H9 (cell line): ENCODE measurements around the gene TMEM14C. TPM values are rescaled to one million over a fixed set of nuclear protein-coding genes. Genes with fewer than 3 reads are reported as not detected.

Source experiments
- DNase-seq: peaks from one replicate; pipeline ENCODE4 v3.0.0-alpha.2; 2017
- H2AFZ ChIP-seq: one replicate; pipeline ENCODE4 v1.6.1; 2013; ENCODE audit warnings: mild to moderate bottlenecking, low read length, control low read depth, moderate library complexity
- H2AK5ac ChIP-seq: 2 replicates; pipeline ENCODE4 v1.6.1; 2013; ENCODE audit warnings: low read length, control low read depth, mixed read lengths; ENCODE audit not compliant: insufficient read length
- H2BK120ac ChIP-seq: one replicate; pipeline ENCODE4 v1.6.1; 2013; ENCODE audit warnings: low read depth, mild to moderate bottlenecking, low read length, control low read depth, inconsistent platforms; ENCODE audit not compliant: poor library complexity, severe bottlenecking
- H2BK12ac ChIP-seq: 2 replicates; pipeline ENCODE4 v1.6.1; 2013; ENCODE audit warnings: low read length, control low read depth, mixed read lengths, low read depth; ENCODE audit not compliant: insufficient read length
- H2BK15ac ChIP-seq: 2 replicates; pipeline ENCODE4 v1.6.1; 2013; ENCODE audit warnings: low read depth, low read length, control low read depth
- H2BK20ac ChIP-seq: one replicate; pipeline ENCODE4 v1.6.1; 2013; ENCODE audit warnings: low read depth, mild to moderate bottlenecking, low read length, control low read depth, inconsistent platforms; ENCODE audit not compliant: poor library complexity, severe bottlenecking
- H2BK5ac ChIP-seq: 2 replicates; pipeline ENCODE4 v1.6.1; 2013; ENCODE audit warnings: low read length, control low read depth, mixed read lengths; ENCODE audit not compliant: insufficient read length
- H3K14ac ChIP-seq: 2 replicates; pipeline ENCODE4 v1.6.1; 2013; ENCODE audit warnings: low read length, control low read depth; ENCODE audit not compliant: insufficient read depth
- H3K18ac ChIP-seq: 2 replicates; pipeline ENCODE4 v1.6.1; 2013; ENCODE audit warnings: low read depth, mild to moderate bottlenecking, mixed read lengths, low read length, control low read depth; ENCODE audit not compliant: insufficient read length
- H3K23ac ChIP-seq: 2 replicates; pipeline ENCODE4 v1.6.1; 2013; ENCODE audit warnings: low read length, control low read depth, mixed read lengths, low read depth; ENCODE audit not compliant: insufficient read length
- H3K23me2 ChIP-seq: 2 replicates; pipeline ENCODE4 v1.6.1; 2013; ENCODE audit warnings: low read depth, mild to moderate bottlenecking, mixed read lengths, low read length, control low read depth; ENCODE audit not compliant: insufficient read length, poor library complexity, severe bottlenecking
- H3K27ac ChIP-seq: 2 replicates; pipeline ENCODE4 v1.5.1; 2013; ENCODE audit warnings: low read length, control low read depth, mixed read lengths, low read depth; ENCODE audit not compliant: insufficient read length
- H3K27me3 ChIP-seq: 2 replicates; pipeline ENCODE4 v1.6.1; 2013; ENCODE audit warnings: low read length, control low read depth, inconsistent platforms; ENCODE audit not compliant: insufficient read depth
- H3K4ac ChIP-seq: 2 replicates; pipeline ENCODE4 v1.6.1; 2013; ENCODE audit warnings: low read depth, mild to moderate bottlenecking, control low read depth, inconsistent platforms, low read length, moderate library complexity
- H3K4me1 ChIP-seq: 2 replicates; pipeline ENCODE4 v1.6.1; 2013; ENCODE audit warnings: low read length, control low read depth, inconsistent platforms; ENCODE audit not compliant: insufficient read depth
- H3K4me2 ChIP-seq: 2 replicates; pipeline ENCODE4 v1.6.1; 2013; ENCODE audit warnings: low read length, control low read depth, mixed read lengths; ENCODE audit not compliant: insufficient read length, insufficient read depth
- H3K56ac ChIP-seq: 2 replicates; pipeline ENCODE4 v1.6.1; 2013; ENCODE audit warnings: low read depth, mild to moderate bottlenecking, mixed read lengths, low read length, control low read depth; ENCODE audit not compliant: insufficient read length
- H3K79me1 ChIP-seq: 2 replicates; pipeline ENCODE4 v1.6.1; 2013; ENCODE audit warnings: low read depth, mild to moderate bottlenecking, moderate library complexity, low read length, control low read depth, inconsistent platforms; ENCODE audit not compliant: insufficient read depth, poor library complexity, severe bottlenecking
- H3K79me2 ChIP-seq: 2 replicates; pipeline ENCODE4 v1.6.1; 2013; ENCODE audit warnings: low read length, control low read depth, inconsistent platforms; ENCODE audit not compliant: insufficient read depth
- H3K9ac ChIP-seq: 2 replicates; pipeline ENCODE4 v1.6.1; 2013; ENCODE audit warnings: low read length, control low read depth, mixed read lengths; ENCODE audit not compliant: insufficient read length; ENCODE audit errors: extremely low read depth
- H3K9me3 ChIP-seq: one replicate; pipeline ENCODE4 v1.6.1; 2013; ENCODE audit warnings: low read depth, low read length, inconsistent platforms; ENCODE audit not compliant: control insufficient read depth
- H3T11ph ChIP-seq: one replicate; pipeline ENCODE4 v1.6.1; 2013; ENCODE audit warnings: mild to moderate bottlenecking, low read length, control low read depth, inconsistent platforms
- H4K20me1 ChIP-seq: one replicate; pipeline ENCODE4 v1.6.1; 2013; ENCODE audit not compliant: control insufficient read depth, insufficient read length, insufficient read depth
- H4K5ac ChIP-seq: 2 replicates; pipeline ENCODE4 v1.6.1; 2013; ENCODE audit warnings: low read depth, mild to moderate bottlenecking, mixed read lengths, low read length, control low read depth; ENCODE audit not compliant: insufficient read length
- H4K8ac ChIP-seq: replicated peaks from 2 replicates; pipeline ENCODE4 v1.6.1; 2013; ENCODE audit warnings: low read length, control low read depth, mixed read lengths, low read depth; ENCODE audit not compliant: insufficient read length
- H4K91ac ChIP-seq: 2 replicates; pipeline ENCODE4 v1.6.1; 2013; ENCODE audit warnings: low read depth, mild to moderate bottlenecking, moderate library complexity, mixed read lengths, low read length, control low read depth; ENCODE audit not compliant: insufficient read length
- H3K27ac Mint-ChIP-seq, 3 experiments: 2 replicates in 2 of 3; 3 replicates in 1 of 3; pipeline ENCODE4 v1.8.0; 2020 to 2021; ENCODE audit warnings: mixed read lengths in 3 of 3, mild to moderate bottlenecking in 1 of 3, moderate library complexity in 1 of 3
- H3K27me3 Mint-ChIP-seq: 2 replicates; pipeline ENCODE4 v1.8.0; 2021; ENCODE audit warnings: low read depth, mild to moderate bottlenecking, moderate library complexity, mixed read lengths
- H3K36me3 Mint-ChIP-seq, 3 experiments: 2 replicates in 2 of 3; 3 replicates in 1 of 3; pipeline ENCODE4 v1.8.0; 2020 to 2021; ENCODE audit warnings: low read depth in 3 of 3, mixed read lengths in 3 of 3; ENCODE audit not compliant: insufficient read depth in 1 of 3
- H3K4me1 Mint-ChIP-seq, 2 experiments: 2 replicates each; pipeline ENCODE4 v1.8.0; 2020; ENCODE audit warnings: mixed read lengths in 2 of 2
- H3K4me3 Mint-ChIP-seq, 2 experiments: 2 replicates in 1 of 2; 3 replicates in 1 of 2; pipeline ENCODE4 v1.8.0; 2020 to 2021; ENCODE audit warnings: mild to moderate bottlenecking in 2 of 2, mixed read lengths in 2 of 2, moderate library complexity in 1 of 2
- H3K9me3 Mint-ChIP-seq, 2 experiments: 2 replicates in 1 of 2; 3 replicates in 1 of 2; pipeline ENCODE4 v1.8.0; 2020; ENCODE audit warnings: mild to moderate bottlenecking in 2 of 2, mixed read lengths in 2 of 2, moderate library complexity in 1 of 2
- WGBS: extraction: QIAGEN DNeasy Blood & Tissue Kit; methylation state at CpG from one replicate; pipeline ENCODE4 v1.1.7; 2013; ENCODE audit warnings: missing lambda C conversion rate, low lambda C conversion rate, mixed read lengths; ENCODE audit not compliant: insufficient read length; ENCODE audit errors: extremely low coverage; 5-methylcytosine and 5-hydroxymethylcytosine counted together
- total RNA-seq: library from RNA; stranded (reverse); gene quantifications from 2 replicates; pipeline ENCODE4 v1.2.1, GENCODE V29; 2021
- TF ChIP-seq, protein P1 (sequence below): fragments of 200-600 bp; sonication (generic); conservative IDR thresholded peaks from 3 replicates; pipeline ENCODE4 v1.8.0; 2021; ENCODE audit warnings: antibody characterized with exemption, mild to moderate bottlenecking

The TMEM14C gene
- total RNA-seq, 1 experiment from 2014 or later, result 94.4 TPM

- Histone ChIP-seq H2BK12ac (no peak overlapping the region), H3K9me3 (no peaks in the 10 kb centered on the region), H3K79me1 (peaks cover 5% of the 10 kb centered on the region), H3K4me1 (no peaks in the 10 kb centered on the region), H2BK5ac (no peak overlapping the region), H2AFZ (no peak overlapping the region), H2BK20ac (no peak overlapping the region), H4K91ac (no peak overlapping the region), H3K9ac (no peak overlapping the region), H2BK15ac (no peak overlapping the region), H3K14ac (no peak overlapping the region), H3T11ph (no peak overlapping the region), H3K4me2 (no peak overlapping the region), H3K27ac (no peak overlapping the region), H3K56ac (no peak overlapping the region), H2BK120ac (no peak overlapping the region), H4K8ac (no peak overlapping the region), H3K4ac (no peak overlapping the region), H3K23me2 (no peaks in the 10 kb centered on the region), H4K5ac (no peak overlapping the region), H3K23ac (no peak overlapping the region), H3K27me3 (no peaks in the 10 kb centered on the region), H4K20me1 (no peaks in the 10 kb centered on the region), H3K18ac (no peak overlapping the region), H2AK5ac (no peak overlapping the region), H3K79me2 (no peaks in the 10 kb centered on the region)
- no peak for DNase-seq
- Mint-ChIP-seq H3K9me3 (no peaks in the 10 kb centered on the region), H3K4me1 (peaks cover 0 to 6% of the 10 kb centered on the region in 2 experiments; a peak in 2 of 4 replicates), H3K27ac (peak overlapping the region; percentile 21 to 42 (median 36); a peak in 3 of 7 replicates), H3K36me3 (peaks cover 28 to 61% (median 48%) of the 10 kb centered on the region in 3 experiments; a peak in 6 of 7 replicates), H3K4me3 (no peak overlapping the region; a peak in 1 of 5 replicates), H3K27me3 (no peaks in the 10 kb centered on the region)
- WGBS, result no CpG with 5 or more reads among the region's 6 CpGs
- TF ChIP-seq, protein P1, sequence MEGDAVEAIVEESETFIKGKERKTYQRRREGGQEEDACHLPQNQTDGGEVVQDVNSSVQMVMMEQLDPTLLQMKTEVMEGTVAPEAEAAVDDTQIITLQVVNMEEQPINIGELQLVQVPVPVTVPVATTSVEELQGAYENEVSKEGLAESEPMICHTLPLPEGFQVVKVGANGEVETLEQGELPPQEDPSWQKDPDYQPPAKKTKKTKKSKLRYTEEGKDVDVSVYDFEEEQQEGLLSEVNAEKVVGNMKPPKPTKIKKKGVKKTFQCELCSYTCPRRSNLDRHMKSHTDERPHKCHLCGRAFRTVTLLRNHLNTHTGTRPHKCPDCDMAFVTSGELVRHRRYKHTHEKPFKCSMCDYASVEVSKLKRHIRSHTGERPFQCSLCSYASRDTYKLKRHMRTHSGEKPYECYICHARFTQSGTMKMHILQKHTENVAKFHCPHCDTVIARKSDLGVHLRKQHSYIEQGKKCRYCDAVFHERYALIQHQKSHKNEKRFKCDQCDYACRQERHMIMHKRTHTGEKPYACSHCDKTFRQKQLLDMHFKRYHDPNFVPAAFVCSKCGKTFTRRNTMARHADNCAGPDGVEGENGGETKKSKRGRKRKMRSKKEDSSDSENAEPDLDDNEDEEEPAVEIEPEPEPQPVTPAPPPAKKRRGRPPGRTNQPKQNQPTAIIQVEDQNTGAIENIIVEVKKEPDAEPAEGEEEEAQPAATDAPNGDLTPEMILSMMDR, result no peak
Observed at GRCh38 chr6:10759884-10760329, 37.0 kb downstream of the TMEM14C start.
